Liver (tissue), 3 donors: Measurements from ENCODE around the gene PSTPIP1.

ENCODE experiments used
- EGR1 ChIP-seq, 2 donors: IDR thresholded peaks; 2 replicates each; pipeline ENCODE4 v1.6.1; 2016 to 2018; ENCODE audit warnings: antibody characterized with exemption in 2 of 2, low read depth in 2 of 2
- FOXA1 ChIP-seq: IDR thresholded peaks from 2 replicates; pipeline ENCODE4 v1.6.1; 2016; ENCODE audit warnings: antibody characterized with exemption
- GABPA ChIP-seq, 2 donors: IDR thresholded peaks in 1 of 2; conservative IDR thresholded peaks in 1 of 2; 2 replicates each; pipeline ENCODE4 v1.6.1; 2016; ENCODE audit warnings: antibody characterized with exemption in 2 of 2, mild to moderate bottlenecking in 1 of 2, moderate library complexity in 1 of 2
- HNF4G ChIP-seq: IDR thresholded peaks from 2 replicates; pipeline ENCODE4 v1.6.1; 2016; ENCODE audit warnings: antibody characterized with exemption
- JUND ChIP-seq, 2 donors: IDR thresholded peaks; 2 replicates each; pipeline ENCODE4 v1.6.1; 2016; ENCODE audit warnings: antibody characterized with exemption in 2 of 2
- NR2F2 ChIP-seq: IDR thresholded peaks from 2 replicates; pipeline ENCODE4 v1.6.1; 2016; ENCODE audit warnings: antibody characterized with exemption
- RAD21 ChIP-seq, 2 donors: IDR thresholded peaks; 2 replicates each; pipeline ENCODE4 v1.6.1; 2016; ENCODE audit warnings: antibody characterized with exemption in 2 of 2, mild to moderate bottlenecking in 2 of 2
- SP1 ChIP-seq: IDR thresholded peaks from 2 replicates; pipeline ENCODE4 v1.6.1; 2018; ENCODE audit warnings: antibody characterized with exemption, mild to moderate bottlenecking
- TAF1 ChIP-seq: conservative IDR thresholded peaks from 2 replicates; pipeline ENCODE4 v1.6.1; 2016; ENCODE audit warnings: antibody characterized with exemption, mild to moderate bottlenecking
- YY1 ChIP-seq: IDR thresholded peaks from 2 replicates; pipeline ENCODE4 v1.6.1; 2016; ENCODE audit warnings: antibody characterized with exemption, mild to moderate bottlenecking
- TF ChIP-seq, protein P1 (sequence below): IDR thresholded peaks from 2 replicates; pipeline ENCODE4 v1.6.1; 2016; ENCODE audit warnings: antibody characterized with exemption, mild to moderate bottlenecking
- TF ChIP-seq, protein P2 (sequence below): IDR thresholded peaks from 2 replicates; pipeline ENCODE4 v1.6.1; 2016; ENCODE audit warnings: antibody characterized with exemption
- TF ChIP-seq, protein P3 (sequence below): fragments of 150-350 bp; IDR thresholded peaks from 2 replicates; pipeline ENCODE4 v1.5.1; 2017; ENCODE audit warnings: improper control_type of control experiment, low read depth, low read length; ENCODE audit not compliant: missing input control
- TF ChIP-seq, protein P4 (sequence below): IDR thresholded peaks from 2 replicates; pipeline ENCODE4 v1.6.1; 2016; ENCODE audit warnings: antibody characterized with exemption
- donor health status: healthy.
- donor health status: healthy.

DNA sequence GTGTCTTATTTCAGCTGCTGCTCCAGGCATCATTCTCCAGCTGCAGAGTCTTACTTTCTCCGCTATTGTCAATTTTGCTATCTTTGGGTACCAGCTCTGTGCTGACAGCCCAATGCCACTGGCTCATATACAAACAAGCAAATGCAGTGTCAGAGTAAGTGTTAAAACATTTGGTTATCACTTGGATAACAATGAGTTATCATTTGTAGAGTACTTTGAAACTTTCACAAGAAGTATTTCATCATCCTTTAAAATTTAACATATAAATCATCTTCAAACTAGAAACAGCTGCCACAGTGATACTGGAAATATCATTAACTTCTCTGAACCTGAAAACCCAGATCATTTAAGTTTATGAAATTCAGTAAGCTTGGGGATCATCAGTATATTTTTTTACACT is 62.1 kb downstream of the PSTPIP1 start:
- TF ChIP-seq, protein P1, sequence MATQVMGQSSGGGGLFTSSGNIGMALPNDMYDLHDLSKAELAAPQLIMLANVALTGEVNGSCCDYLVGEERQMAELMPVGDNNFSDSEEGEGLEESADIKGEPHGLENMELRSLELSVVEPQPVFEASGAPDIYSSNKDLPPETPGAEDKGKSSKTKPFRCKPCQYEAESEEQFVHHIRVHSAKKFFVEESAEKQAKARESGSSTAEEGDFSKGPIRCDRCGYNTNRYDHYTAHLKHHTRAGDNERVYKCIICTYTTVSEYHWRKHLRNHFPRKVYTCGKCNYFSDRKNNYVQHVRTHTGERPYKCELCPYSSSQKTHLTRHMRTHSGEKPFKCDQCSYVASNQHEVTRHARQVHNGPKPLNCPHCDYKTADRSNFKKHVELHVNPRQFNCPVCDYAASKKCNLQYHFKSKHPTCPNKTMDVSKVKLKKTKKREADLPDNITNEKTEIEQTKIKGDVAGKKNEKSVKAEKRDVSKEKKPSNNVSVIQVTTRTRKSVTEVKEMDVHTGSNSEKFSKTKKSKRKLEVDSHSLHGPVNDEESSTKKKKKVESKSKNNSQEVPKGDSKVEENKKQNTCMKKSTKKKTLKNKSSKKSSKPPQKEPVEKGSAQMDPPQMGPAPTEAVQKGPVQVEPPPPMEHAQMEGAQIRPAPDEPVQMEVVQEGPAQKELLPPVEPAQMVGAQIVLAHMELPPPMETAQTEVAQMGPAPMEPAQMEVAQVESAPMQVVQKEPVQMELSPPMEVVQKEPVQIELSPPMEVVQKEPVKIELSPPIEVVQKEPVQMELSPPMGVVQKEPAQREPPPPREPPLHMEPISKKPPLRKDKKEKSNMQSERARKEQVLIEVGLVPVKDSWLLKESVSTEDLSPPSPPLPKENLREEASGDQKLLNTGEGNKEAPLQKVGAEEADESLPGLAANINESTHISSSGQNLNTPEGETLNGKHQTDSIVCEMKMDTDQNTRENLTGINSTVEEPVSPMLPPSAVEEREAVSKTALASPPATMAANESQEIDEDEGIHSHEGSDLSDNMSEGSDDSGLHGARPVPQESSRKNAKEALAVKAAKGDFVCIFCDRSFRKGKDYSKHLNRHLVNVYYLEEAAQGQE: no peak
- TF ChIP-seq, protein P2, sequence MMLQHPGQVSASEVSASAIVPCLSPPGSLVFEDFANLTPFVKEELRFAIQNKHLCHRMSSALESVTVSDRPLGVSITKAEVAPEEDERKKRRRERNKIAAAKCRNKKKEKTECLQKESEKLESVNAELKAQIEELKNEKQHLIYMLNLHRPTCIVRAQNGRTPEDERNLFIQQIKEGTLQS: no peak
- TF ChIP-seq, protein P3, sequence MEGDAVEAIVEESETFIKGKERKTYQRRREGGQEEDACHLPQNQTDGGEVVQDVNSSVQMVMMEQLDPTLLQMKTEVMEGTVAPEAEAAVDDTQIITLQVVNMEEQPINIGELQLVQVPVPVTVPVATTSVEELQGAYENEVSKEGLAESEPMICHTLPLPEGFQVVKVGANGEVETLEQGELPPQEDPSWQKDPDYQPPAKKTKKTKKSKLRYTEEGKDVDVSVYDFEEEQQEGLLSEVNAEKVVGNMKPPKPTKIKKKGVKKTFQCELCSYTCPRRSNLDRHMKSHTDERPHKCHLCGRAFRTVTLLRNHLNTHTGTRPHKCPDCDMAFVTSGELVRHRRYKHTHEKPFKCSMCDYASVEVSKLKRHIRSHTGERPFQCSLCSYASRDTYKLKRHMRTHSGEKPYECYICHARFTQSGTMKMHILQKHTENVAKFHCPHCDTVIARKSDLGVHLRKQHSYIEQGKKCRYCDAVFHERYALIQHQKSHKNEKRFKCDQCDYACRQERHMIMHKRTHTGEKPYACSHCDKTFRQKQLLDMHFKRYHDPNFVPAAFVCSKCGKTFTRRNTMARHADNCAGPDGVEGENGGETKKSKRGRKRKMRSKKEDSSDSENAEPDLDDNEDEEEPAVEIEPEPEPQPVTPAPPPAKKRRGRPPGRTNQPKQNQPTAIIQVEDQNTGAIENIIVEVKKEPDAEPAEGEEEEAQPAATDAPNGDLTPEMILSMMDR: no peak
- TF ChIP-seq GABPA (IDR thresholded peaks at IDR 0.05 in 1 of 2, conservative IDR thresholded peaks at IDR 0.05 in 1 of 2): no peak
- no peak for TF ChIP-seq YY1
- TF ChIP-seq JUND (IDR thresholded peaks at IDR 0.05): no peak
- no peak for TF ChIP-seq TAF1
- no peak for TF ChIP-seq FOXA1
- TF ChIP-seq, protein P4, sequence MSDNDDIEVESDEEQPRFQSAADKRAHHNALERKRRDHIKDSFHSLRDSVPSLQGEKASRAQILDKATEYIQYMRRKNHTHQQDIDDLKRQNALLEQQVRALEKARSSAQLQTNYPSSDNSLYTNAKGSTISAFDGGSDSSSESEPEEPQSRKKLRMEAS: no peak
- no peak for TF ChIP-seq HNF4G
- TF ChIP-seq NR2F2: no peak
- TF ChIP-seq RAD21 (IDR thresholded peaks at IDR 0.05): no peak
- TF ChIP-seq SP1: no peak
- TF ChIP-seq EGR1 (IDR thresholded peaks at IDR 0.05; ENCODE audit: low read depth in 2 of 2): no peak
